Endothelial cell of hepatic sinusoid (primary cell): Measurements from ENCODE around the gene PPP1R36.
"Not testable (repeated sequence)": the region's sequence is repeated elsewhere in the genome, so short reads cannot be mapped to it uniquely, and the experiment has no call there.

Experiments used
- in situ Hi-C: cut with HindIII; loops from 2 replicates; pipeline ENCODE4 v1.10.0; 2017; ENCODE audit warnings: low sequenced_read_pairs

PPP1R36 gene

GRCh38 chr14:64517667-64518066, 32.1 kb upstream of the PPP1R36 start:
- in situ Hi-C loops = not testable (repeated sequence)

- in situ Hi-C loops = no loop called here
These were observed 31.5 kb upstream of the PPP1R36 start for GRCh38 chr14:64518229-64518628.

- in situ Hi-C loops = no loop called here
These were observed 29.1 kb upstream of the PPP1R36 start for GRCh38 chr14:64520699-64521098.

GRCh38 chr14:64522591-64523355, 27.0 kb upstream of the PPP1R36 start:
- in situ Hi-C loops = no loop called here

GRCh38 chr14:64525354-64525753, 24.4 kb upstream of the PPP1R36 start:
- in situ Hi-C loops = no loop called here

GRCh38 chr14:64531567-64531966, 18.2 kb upstream of the PPP1R36 start:
- in situ Hi-C loops = no loop called here

GRCh38 chr14:64536488-64537245, 13.1 kb upstream of the PPP1R36 start:
- in situ Hi-C loops = no loop called here

- in situ Hi-C loops = loop anchor here (5.0 kb wide), 2 partner anchors 72 to 102 kb away; no protein-coding TSS in a partner anchor
These were observed 9.3 kb upstream of the PPP1R36 start, which contains the start of gene HSPA2 for GRCh38 chr14:64540208-64541202. Gene HSPA2, plus strand, starts transcription at chr14:64540741. Its CDS starts 109 bp downstream, at chr14:64540850.

GRCh38 chr14:64541261-64541971, 8.3 kb upstream of the PPP1R36 start:
- in situ Hi-C loops = loop anchor here (5.0 kb wide), 2 partner anchors 71 to 101 kb away; no protein-coding TSS in a partner anchor

GRCh38 chr14:64541972-64542835, 7.6 kb upstream of the PPP1R36 start:
- in situ Hi-C loops = loop anchor here (5.0 kb wide), 2 partner anchors 70 to 100 kb away; no protein-coding TSS in a partner anchor

- in situ Hi-C loops = loop anchor here (5.0 kb wide), 2 partner anchors 69 to 99 kb away; no protein-coding TSS in a partner anchor
These were observed 6.9 kb upstream of the PPP1R36 start for GRCh38 chr14:64542836-64543201.

- in situ Hi-C loops = loop anchor here (5.0 kb wide), 2 partner anchors 68 to 98 kb away; no protein-coding TSS in a partner anchor
These were observed 5.0 kb upstream of the PPP1R36 start for GRCh38 chr14:64544607-64545312.

GRCh38 chr14:64549016-64549415, 745 bp upstream of the PPP1R36 start:
- in situ Hi-C loops = no loop called here

GRCh38 chr14:64550621-64551333, 1.0 kb downstream of the PPP1R36 start:
- in situ Hi-C loops = no loop called here

GRCh38 chr14:64554556-64554955, 4.8 kb downstream of the PPP1R36 start:
- in situ Hi-C loops = no loop called here

- in situ Hi-C loops = no loop called here
These were observed 6.8 kb downstream of the PPP1R36 start for GRCh38 chr14:64556526-64556925.

GRCh38 chr14:64558216-64558615, 8.5 kb downstream of the PPP1R36 start:
- in situ Hi-C loops = not testable (repeated sequence)

GRCh38 chr14:64561631-64562030, 11.9 kb downstream of the PPP1R36 start:
- in situ Hi-C loops = no loop called here
